GM12892 (cell line): ENCODE results near the gene TMEM131.

ENCODE experiments used
- POLR2A ChIP-seq: IDR thresholded peaks from 2 replicates; pipeline ENCODE4 v1.6.1; 2011; ENCODE audit warnings: low read depth, low read length, control low read depth
- POLR2AphosphoS5 ChIP-seq: IDR thresholded peaks from 2 replicates; pipeline ENCODE4 v1.6.1; 2011; ENCODE audit warnings: low read depth, low read length, control low read depth

- TF ChIP-seq POLR2A (no peak), POLR2AphosphoS5 (no peak)
These were observed 84.4 kb downstream of the TMEM131 start for GRCh38 chr2:97911206-97911921.
